Stimulated activated CD8-positive, alpha-beta memory T cell treated with anti-CD3 and anti-CD28 coated beads, Interleukin-7, amount 100 ng/mL, for 1 hour (primary cell): ENCODE data around the gene LFNG.

ENCODE experiments used
- DNase-seq, 2 donors: peaks; one replicate each; pipeline ENCODE4 v3.0.0-alpha.2; 2020; ENCODE audit warnings: low read depth in 2 of 2

Gene LFNG

DNA sequence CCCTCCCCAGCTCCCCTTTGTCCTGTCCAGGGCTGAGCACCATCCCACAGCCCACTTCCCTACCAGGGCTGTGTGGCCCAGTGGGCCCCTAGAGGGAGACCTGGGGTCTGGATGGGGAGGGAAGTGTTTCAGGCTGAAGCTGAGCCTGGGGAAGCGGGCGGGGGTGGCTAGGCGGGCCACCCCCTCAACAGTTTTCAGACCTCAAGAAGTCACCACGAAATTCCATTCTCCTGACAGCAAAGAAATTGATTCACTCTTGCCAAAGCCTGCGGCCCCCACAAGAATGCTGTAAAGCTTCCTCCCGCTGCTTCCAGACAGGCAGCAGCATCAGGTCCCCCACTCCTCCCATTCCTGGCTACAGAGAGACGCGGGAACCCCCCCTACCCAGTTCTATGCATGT lies 2.5 kb upstream of the LFNG start:
- no peak for DNase-seq

GRCh38 chr7:2517678-2518507 lies 1.7 kb upstream of the LFNG start:
- no peak for DNase-seq

DNA sequence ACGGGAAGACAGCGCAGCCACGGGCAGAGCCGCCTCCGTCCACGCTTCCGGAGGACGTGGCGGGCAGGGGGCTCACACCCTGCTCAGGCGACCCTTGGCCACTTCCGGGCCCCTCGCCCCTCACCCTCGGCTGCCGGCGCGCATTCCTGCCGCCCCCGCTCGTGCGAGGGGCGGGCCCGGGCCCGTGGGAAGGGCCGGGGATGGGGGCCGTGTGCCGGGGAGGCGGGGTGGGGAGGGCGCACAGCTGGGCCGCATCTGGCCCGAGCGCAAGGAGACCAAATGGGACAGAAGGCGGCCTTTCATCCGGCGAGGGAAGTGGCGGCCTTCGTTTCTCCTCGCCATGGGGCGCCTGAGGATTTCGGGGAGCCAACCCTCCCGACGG lies 846 bp upstream of the LFNG start:
- no peak for DNase-seq

GRCh38 chr7:2520131-2520760 lies 672 bp downstream of the LFNG start:
- DNase-seq: no peak

GRCh38 chr7:2520761-2521290 lies 1.3 kb downstream of the LFNG start:
- DNase-seq: no peak

DNA sequence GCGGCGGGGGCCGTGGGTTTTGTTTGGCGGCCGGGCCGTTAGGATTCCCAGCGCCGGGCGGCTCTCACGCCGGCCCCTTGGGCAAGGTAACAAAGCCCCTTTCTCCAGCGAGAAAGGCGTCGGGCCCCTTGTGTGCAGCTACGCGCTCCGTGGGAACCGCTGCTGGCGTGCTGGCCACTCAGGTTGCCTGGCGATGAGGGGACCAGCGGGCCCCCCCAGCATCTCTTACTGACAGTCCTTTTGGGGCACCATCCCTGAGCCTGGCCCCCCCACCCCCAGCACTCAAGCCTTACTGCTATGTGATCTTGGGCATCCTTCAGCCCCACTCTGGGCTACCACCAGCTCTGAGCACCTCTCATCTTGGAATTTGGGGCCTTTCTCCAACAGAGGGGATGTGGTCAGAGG lies 1.8 kb downstream of the LFNG start:
- no peak for DNase-seq

DNA sequence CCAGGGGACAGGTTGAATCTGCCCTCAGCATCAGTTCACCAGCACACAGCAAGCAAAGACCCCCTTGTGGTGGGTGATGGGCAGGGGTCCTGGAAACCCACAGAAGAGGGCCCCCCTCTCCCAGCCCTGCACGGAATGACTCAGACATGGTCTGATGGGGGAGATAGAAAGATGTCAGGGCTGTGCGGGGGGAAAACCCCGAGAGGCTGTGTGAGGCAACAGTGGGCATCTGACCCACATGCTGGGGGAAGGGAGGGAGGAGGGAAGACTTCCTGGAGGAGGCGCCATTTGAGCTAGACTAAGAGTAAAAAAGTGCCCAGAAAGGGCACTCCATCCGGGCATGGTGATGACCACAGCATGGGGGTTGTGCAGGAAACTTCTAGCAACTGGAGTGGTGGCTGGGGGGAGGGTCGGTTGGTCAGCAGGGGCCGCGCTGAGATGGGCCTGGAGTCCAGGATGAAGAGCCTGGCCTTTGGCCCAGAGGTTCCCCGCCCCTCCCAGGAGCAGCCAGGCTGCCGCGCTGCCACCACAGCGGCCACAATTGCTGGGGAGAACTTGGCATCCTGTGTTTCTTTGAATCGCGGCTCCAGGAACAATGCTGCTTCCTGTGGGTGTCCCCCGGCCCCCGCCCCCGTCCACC lies 2.5 kb downstream of the LFNG start:
- DNase-seq: peak in 1 of 2 donors; percentile 44

DNA sequence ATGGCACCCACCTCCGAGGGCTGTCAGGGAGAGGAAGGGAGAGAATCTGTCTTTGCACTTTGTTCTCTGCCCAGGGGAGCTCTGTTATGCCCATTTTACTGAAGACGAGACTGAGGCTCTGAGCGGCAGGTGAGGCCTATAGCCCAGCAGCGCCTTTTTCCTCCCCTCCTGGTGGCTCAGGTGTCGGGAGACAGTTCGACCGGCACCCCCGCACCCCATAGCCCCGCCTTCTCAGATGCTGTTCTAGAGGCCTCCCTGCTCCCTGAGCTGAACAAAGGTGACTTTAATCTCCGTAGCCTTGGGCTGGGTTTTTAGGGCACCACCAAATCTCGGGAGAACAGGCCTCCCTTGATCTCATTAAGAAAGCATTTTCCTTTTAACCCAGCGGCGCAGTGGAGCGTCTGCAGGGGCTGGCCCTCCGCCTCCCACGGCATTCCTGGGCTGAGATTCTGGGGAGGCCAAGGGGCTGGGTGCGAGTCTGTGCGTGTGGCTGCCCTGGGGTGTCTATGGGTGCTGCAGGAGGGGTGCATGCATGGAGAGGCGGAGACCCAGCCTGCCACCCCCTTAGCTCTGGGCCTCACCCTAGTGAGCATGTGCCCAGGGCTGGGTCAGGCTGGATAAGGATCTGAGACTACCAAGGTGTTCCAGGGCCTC lies 3.3 kb downstream of the LFNG start:
- DNase-seq: no peak

DNA sequence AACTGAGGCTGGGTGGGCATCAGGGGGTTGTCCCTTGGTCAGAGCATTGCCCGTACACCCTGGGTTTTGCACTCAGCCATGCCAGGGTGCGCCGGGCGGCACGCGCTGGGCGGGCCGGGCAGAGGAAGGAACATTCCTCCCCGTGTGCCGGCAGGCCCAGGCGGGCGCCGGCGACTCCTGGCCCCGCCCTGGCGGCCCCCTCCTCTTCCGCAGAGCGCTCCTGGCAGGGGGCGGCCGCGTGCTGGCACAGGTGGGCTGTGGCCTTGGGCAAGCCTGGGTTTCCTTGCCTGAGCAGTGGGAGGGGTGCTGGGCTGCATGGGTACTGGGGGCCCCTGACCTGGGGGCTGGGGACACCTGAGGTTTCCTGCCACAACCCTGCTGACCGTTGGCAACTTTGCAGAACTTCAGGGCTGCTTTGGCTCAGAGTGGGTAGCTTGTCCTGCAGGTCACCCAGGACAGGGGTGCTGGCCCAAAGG lies 3.9 kb downstream of the LFNG start:
- no peak for DNase-seq

GRCh38 chr7:2523941-2524807 lies 4.6 kb downstream of the LFNG start:
- DNase-seq: no peak

DNA sequence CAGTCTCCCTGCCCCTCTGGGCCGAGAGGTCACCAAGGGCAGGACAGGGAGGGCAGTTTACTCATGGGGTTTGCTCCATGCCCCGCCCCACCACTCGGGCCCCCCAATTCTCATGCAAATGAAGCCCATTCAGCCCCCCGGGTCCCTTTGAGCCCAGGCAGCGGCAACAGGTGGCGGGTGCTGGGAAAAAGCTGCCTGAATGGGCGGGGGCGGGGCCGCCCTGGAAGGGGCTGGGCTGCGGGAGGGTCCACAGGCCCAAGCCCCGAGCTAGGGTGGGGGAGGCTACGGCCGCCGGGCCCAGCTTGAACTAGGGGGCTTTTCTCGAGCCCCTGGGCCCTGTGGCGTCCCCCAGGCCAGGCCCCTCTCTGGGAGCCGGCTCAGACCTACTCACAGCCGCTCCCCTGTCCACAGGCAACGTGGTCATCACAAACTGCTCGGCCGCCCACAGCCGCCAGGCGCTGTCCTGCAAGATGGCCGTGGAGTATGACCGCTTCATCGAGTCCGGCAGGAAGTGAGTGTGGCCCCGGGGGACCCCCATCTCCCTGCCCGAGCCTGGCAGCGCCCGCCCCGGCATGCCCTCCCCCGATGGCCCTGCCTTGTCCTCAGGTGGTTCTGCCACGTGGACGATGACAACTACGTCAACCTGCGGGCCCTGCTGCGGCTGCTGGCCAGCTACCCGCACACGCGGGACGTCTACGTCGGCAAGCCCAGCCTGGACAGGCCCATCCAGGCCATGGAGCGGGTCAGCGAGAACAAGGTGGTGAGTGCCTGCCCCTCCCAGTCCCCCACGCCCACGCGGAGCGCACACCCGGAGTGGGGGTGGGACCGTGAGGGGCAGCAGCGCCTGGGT lies 5.5 kb downstream of the LFNG start:
- DNase-seq: no peak

DNA sequence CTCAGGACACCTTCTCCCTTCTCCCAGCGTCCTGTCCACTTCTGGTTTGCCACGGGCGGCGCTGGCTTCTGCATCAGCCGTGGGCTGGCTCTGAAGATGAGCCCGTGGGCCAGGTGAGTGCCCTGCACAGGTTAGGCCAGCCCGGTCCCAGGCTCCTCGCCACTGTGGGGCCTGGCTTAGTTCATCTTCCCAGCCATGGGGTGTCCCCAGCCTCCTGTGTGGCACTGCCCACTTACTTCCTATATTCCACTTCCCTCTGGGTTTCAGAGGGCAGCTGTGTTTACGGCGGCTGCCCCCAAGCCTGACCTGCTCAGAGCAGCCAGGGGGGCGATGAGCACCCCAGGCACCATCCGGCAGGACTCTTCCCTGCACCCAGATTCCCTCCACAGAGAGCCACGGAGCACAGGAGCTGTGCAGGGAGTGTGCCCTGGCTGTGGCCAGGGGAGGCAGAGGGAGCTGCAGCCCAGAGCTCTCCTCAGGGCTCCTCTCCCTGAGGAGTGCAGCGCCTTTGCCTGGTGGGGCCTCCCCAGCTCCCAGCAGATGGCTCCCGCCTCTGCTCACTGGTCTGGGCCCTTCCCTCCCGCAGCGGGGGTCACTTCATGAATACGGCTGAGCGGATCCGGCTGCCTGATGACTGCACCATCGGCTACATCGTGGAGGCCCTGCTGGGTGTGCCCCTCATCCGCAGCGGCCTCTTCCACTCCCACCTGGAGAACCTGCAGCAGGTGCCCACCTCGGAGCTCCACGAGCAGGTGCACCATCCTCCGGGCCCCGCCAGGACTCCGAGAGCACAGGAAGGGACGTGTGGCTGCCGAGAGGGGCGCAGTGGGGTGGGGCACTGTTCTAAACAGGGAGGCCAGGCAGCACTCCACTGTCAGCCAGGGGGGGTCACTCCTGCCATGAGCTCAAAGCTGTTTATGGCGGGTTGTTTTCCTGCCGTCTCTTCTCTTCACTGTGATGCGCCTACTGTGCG lies 6.4 kb downstream of the LFNG start:
- no peak for DNase-seq

- no peak for DNase-seq
Measured at GRCh38 chr7:2526659-2527504, 7.3 kb downstream of the LFNG start.

- DNase-seq: no peak
Measured at GRCh38 chr7:2527505-2528467, 8.2 kb downstream of the LFNG start.

GRCh38 chr7:2528481-2529095 lies 9.0 kb downstream of the LFNG start:
- DNase-seq: no peak
